HepG2 (cell line): ENCODE measurements around the gene SLC5A3. TPM values are rescaled to one million over a fixed set of nuclear protein-coding genes. Genes with fewer than 3 reads are reported as not detected.
A peak's percentile ranks its signal among the peaks of the same experiment; 100 is the strongest.

ENCODE experiments used
- ATAC-seq: fragments of 200-7000 bp; cut with Tn5 transposase; 3 replicates; pipeline ENCODE4 v1.9.1; 2020; ENCODE audit warnings: mild to moderate bottlenecking, moderate library complexity
- BruUV-seq: library from RNA; stranded (reverse); fragments of 400-500 nt; replicated peaks from 2 replicates; lab custom pipeline; 2021; lab: Mats Ljungman, UMichigan
- CTCF ChIA-PET: fragments of 300-600 bp; formaldehyde crosslinking; extraction: SDS; loops from one replicate; lab custom pipeline; 2021; ENCODE audit warnings: low total read pairs, inconsistent platforms, low intra/inter-chr PET ratio; lab: Yijun Ruan, JAX
- POLR2A ChIA-PET: fragments of 350-600 bp; sonication (Branson Sonifier 250); formaldehyde crosslinking; loops from one replicate; lab custom pipeline; 2020; ENCODE audit warnings: antibody characterized with exemption, inconsistent platforms; lab: Yijun Ruan, JAX
- DNase-seq: peaks from one replicate; pipeline ENCODE4 v3.0.0-alpha.2; 2015; ENCODE audit warnings: low spot score
- FAIRE-seq: peaks from 3 replicates; lab custom pipeline; 2011; peaks lifted over from hg19 to GRCh38; lab: Jason Lieb, UNC
- H2AFZ ChIP-seq: one replicate; pipeline ENCODE4 v1.6.1; 2011; ENCODE audit warnings: low read length, inconsistent platforms
- H3K27ac ChIP-seq: fragments of 300-600 bp; 3 replicates; pipeline ENCODE4 v1.8.0; 2011; ENCODE audit warnings: mixed run types, mild to moderate bottlenecking, mixed read lengths, low read length, inconsistent platforms; ENCODE audit not compliant: insufficient read depth; ENCODE audit errors: extremely low read length
- H3K27me3 ChIP-seq, 2 experiments: fragments of 200-600 bp in 1 of 2; 2 replicates in 1 of 2; 3 replicates in 1 of 2; pipeline versions ENCODE4 v1.6.0 to v1.8.0; 2011; ENCODE audit warnings: low read length in 2 of 2, mild to moderate bottlenecking in 2 of 2, moderate library complexity in 2 of 2, inconsistent platforms in 1 of 2; ENCODE audit not compliant: insufficient read depth in 2 of 2, control insufficient read depth in 1 of 2
- H3K36me3 ChIP-seq, 2 experiments: fragments of 200-600 bp in 1 of 2; replicated peaks in 1 of 2; 2 replicates in 1 of 2; 3 replicates in 1 of 2; pipeline versions ENCODE4 v1.5.1 to v1.8.0; 2011; ENCODE audit warnings: low read length in 2 of 2, inconsistent platforms in 1 of 2; ENCODE audit not compliant: insufficient read depth in 2 of 2, control insufficient read depth in 1 of 2
- H3K4me1 ChIP-seq: 2 replicates; pipeline ENCODE4 v1.5.1; 2012; ENCODE audit warnings: low read length, inconsistent platforms; ENCODE audit not compliant: insufficient read depth
- H3K4me2 ChIP-seq: 2 replicates; pipeline ENCODE4 v1.6.0; 2011; ENCODE audit warnings: low read depth, low read length, inconsistent platforms
- H3K4me3 ChIP-seq, 3 experiments: fragments of 200-600 bp in 1 of 3; sonication (generic), shearing (Covaris generic) in 1 of 3; replicated peaks in 1 of 3; 2 replicates each; pipeline ENCODE4 v1.5.1; 2011 to 2016; ENCODE audit warnings: low read length in 3 of 3, inconsistent platforms in 2 of 3, low read depth in 2 of 3, mild to moderate bottlenecking in 2 of 3, control low read depth in 1 of 3, mixed read lengths in 1 of 3; ENCODE audit not compliant: insufficient read depth in 1 of 3
- H3K79me2 ChIP-seq: one replicate; pipeline ENCODE4 v1.6.1; 2011; ENCODE audit warnings: low read length, inconsistent platforms; ENCODE audit not compliant: insufficient read depth
- H3K9ac ChIP-seq: 2 replicates; pipeline ENCODE4 v1.6.0; 2011; ENCODE audit warnings: mild to moderate bottlenecking, low read depth, low read length, inconsistent platforms; ENCODE audit not compliant: insufficient read depth
- H3K9me3 ChIP-seq: 2 replicates; pipeline ENCODE4 v1.5.1; 2012; ENCODE audit warnings: mild to moderate bottlenecking, low read length
- H4K20me1 ChIP-seq: 2 replicates; pipeline ENCODE4 v1.6.0; 2011; ENCODE audit warnings: inconsistent platforms, mild to moderate bottlenecking, low read length, moderate library complexity; ENCODE audit not compliant: insufficient read depth
- CHD4 ChIP-seq: fragments of 200-600 bp; sonication (generic); IDR thresholded peaks from 2 replicates; pipeline ENCODE4 v1.7.0; 2017; ENCODE audit warnings: mild to moderate bottlenecking, low read length, borderline replicate concordance
- CREM ChIP-seq, 2 experiments: sonication (generic) in 1 of 2; formaldehyde crosslinking in 1 of 2; IDR thresholded peaks; 2 replicates each; pipeline versions ENCODE4 v1.4.0 to v1.6.1; 2016 to 2020; ENCODE audit warnings: antibody characterized with exemption in 1 of 2, mild to moderate bottlenecking in 1 of 2, missing genetic modification reagents in 1 of 2
- HIVEP1 ChIP-seq: sonication (generic); formaldehyde crosslinking; IDR thresholded peaks from 2 replicates; pipeline ENCODE4 v1.4.0; 2020; ENCODE audit warnings: mild to moderate bottlenecking, missing genetic modification reagents
- TCF12 ChIP-seq, 2 experiments: fragments of 450-650 bp in 1 of 2; sonication (generic) in 1 of 2; formaldehyde crosslinking in 1 of 2; IDR thresholded peaks; 2 replicates each; pipeline versions ENCODE4 v1.6.1 to v1.8.0; 2017 to 2022; ENCODE audit warnings: antibody characterized with exemption in 1 of 2, mild to moderate bottlenecking in 1 of 2, missing genetic modification reagents in 1 of 2, moderate library complexity in 1 of 2
- TFAP4 ChIP-seq: sonication (generic); IDR thresholded peaks from 2 replicates; pipeline ENCODE4 v1.6.1; 2016; ENCODE audit warnings: low read depth, borderline replicate concordance
- ZFP36 ChIP-seq: fragments of 150-350 bp; IDR thresholded peaks from 2 replicates; pipeline ENCODE4 v1.6.1; 2018; ENCODE audit warnings: borderline replicate concordance, low read length, low read depth; ENCODE audit not compliant: partially characterized antibody
- ZMYM3 ChIP-seq: sonication (generic); formaldehyde crosslinking; IDR thresholded peaks from 2 replicates; pipeline ENCODE4 v1.5.1; 2020; ENCODE audit warnings: mild to moderate bottlenecking, missing genetic modification reagents
- ZMYM4 ChIP-seq: sonication (generic); formaldehyde crosslinking; IDR thresholded peaks from 2 replicates; pipeline ENCODE4 v1.8.1; 2023; ENCODE audit warnings: mild to moderate bottlenecking, missing genetic modification reagents
- ZNF207 ChIP-seq: fragments of 450-650 bp; IDR thresholded peaks from 2 replicates; pipeline ENCODE4 v1.6.1; 2016; ENCODE audit warnings: antibody characterized with exemption, borderline replicate concordance
- ZNF761 ChIP-seq: sonication (generic); formaldehyde crosslinking; conservative IDR thresholded peaks from 2 replicates; pipeline ENCODE4 v1.4.0; 2020; ENCODE audit warnings: mild to moderate bottlenecking, missing genetic modification reagents
- ZNF816 ChIP-seq: sonication (generic); formaldehyde crosslinking; IDR thresholded peaks from 2 replicates; pipeline ENCODE4 v1.8.0; 2022; ENCODE audit warnings: missing genetic modification reagents, mild to moderate bottlenecking, borderline replicate concordance
- ZSCAN20 ChIP-seq: sonication (generic); formaldehyde crosslinking; IDR thresholded peaks from 2 replicates; pipeline ENCODE4 v1.4.0; 2020; ENCODE audit warnings: missing genetic modification reagents, mild to moderate bottlenecking, borderline replicate concordance
- WGBS: methylation state at CpG from one replicate; pipeline ENCODE4 v1.1.6; 2017; ENCODE audit warnings: low lambda C conversion rate; 5-methylcytosine and 5-hydroxymethylcytosine counted together
- in situ Hi-C: cut with HindIII; loops from 2 replicates; pipeline ENCODE4 v1.10.0; 2017; ENCODE audit warnings: low pct_unique_long_range_greater_than_20kb; ENCODE audit not compliant: extremely low pct_ligation_motif_present
- intact Hi-C: fragments of 100-400 bp; cut with micrococcal nuclease; formaldehyde crosslinking; loops from one replicate; pipeline ENCODE4 v1.10.0; 2022; ENCODE audit not compliant: unreplicated experiment
- polyA plus RNA-seq, 8 experiments: library from polyadenylated mRNA; depleted of rRNA in 3 of 8; stranded (reverse) in 7 of 8; unstranded in 1 of 8; fragments of >200 nt; fragmentation: Illumina TruSeq in 4 of 8; extraction: Trizol in 4 of 8; gene quantifications; 2 replicates each; pipeline versions ENCODE4 v1.2.1 to v1.2.3, GENCODE V29; 2011 to 2016; ENCODE audit warnings: low read depth in 4 of 8, missing spikeins in 1 of 8, mixed read lengths in 1 of 8; ENCODE audit not compliant: insufficient read depth in 1 of 8
- total RNA-seq, 5 experiments: library from RNA; depleted of rRNA; stranded (reverse); fragments of >200 nt; fragmentation: Illumina TruSeq; extraction: Trizol; gene quantifications; 2 replicates each; pipeline ENCODE4 v1.2.3, GENCODE V29; 2016; ENCODE audit warnings: low read depth in 1 of 5

The SLC5A3 gene
- total and polyA plus RNA-seq, 2 of the 13 experiments (the other 11 are each of a cell fraction or from before 2014, with no cell fraction given): 5.6 to 11.2 TPM

- no peaks in the 10 kb centered on the region for H3K27me3 ChIP-seq
- CTCF ChIA-PET: no interaction called here
- intact Hi-C loops: loop anchor here (2.0 kb wide), 1 partner anchor 126 kb away; no protein-coding TSS in a partner anchor
- no peak overlapping the region for H2AFZ ChIP-seq
- H4K20me1 ChIP-seq: peaks cover 7% of the 10 kb centered on the region
- peak overlapping the region in 2 of 3 experiments; percentile 78 to 84; a peak in 3 of 6 replicates for H3K4me3 ChIP-seq
- H3K27ac ChIP-seq: no peak overlapping the region
- H3K4me1 ChIP-seq: peaks cover 46% of the 10 kb centered on the region
- WGBS: 70% methylated on average over 2 of the region's 2 CpGs
- peaks cover 19% of the 10 kb centered on the region for H3K79me2 ChIP-seq
- no peak for ATAC-seq
- peak overlapping the region; percentile 64 for H3K9ac ChIP-seq
- POLR2A ChIA-PET: no interaction called here
- no peak for DNase-seq
- TF ChIP-seq ZNF816 (no peak), CREM (IDR thresholded peaks at IDR 0.05) (no peak), CREM (CRISPR knock-in tag; IDR thresholded peaks at IDR 0.05) (no peak), TFAP4 (no peak), CHD4 (no peak), HIVEP1 (CRISPR knock-in tag) (no peak), ZMYM4 (CRISPR knock-in tag) (no peak), ZFP36 (no peak), TCF12 (IDR thresholded peaks at IDR 0.05) (no peak), TCF12 (CRISPR knock-in tag; IDR thresholded peaks at IDR 0.05) (no peak), ZNF761 (CRISPR knock-in tag) (no peak), ZNF207 (no peak), ZMYM3 (CRISPR knock-in tag) (no peak), ZSCAN20 (CRISPR knock-in tag) (no peak)
- H3K36me3 ChIP-seq: no peaks in the 10 kb centered on the region; a peak in 2 of 5 replicates
- H3K9me3 ChIP-seq: no peaks in the 10 kb centered on the region
- in situ Hi-C loops: loop anchor here (10.0 kb wide), 1 partner anchor 130 kb away; no protein-coding TSS in a partner anchor
- peak overlapping the region; percentile 87 for H3K4me2 ChIP-seq
- BruUV-seq: no TSS peak
- FAIRE-seq: no peak
Measured at GRCh38 chr21:34075091-34075425, 1.7 kb downstream of the SLC5A3 start.
